ENCODE measurements around the gene SLC30A1.

The SLC30A1 gene

DNA sequence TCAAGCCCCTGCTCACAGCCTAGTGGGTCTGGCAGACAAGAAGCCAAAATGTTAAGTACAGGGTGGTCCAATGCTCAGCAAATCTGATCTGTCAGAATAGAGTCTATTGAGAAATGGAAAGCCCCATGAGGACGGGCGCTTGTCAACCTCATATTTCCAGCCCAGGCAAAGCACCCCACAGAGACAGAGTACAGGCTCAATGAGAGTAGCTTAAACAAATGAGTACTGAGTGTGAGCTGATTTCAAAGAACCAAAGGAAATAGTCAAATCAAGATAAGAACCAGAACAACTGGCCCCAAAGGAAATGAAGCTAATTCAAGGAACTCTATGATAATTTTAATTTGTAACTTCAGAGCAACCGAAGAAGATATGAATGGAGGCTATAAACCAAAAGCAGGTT, 44.6 kb upstream of the SLC30A1 start:
- TF ChIP-seq, protein P1, sequence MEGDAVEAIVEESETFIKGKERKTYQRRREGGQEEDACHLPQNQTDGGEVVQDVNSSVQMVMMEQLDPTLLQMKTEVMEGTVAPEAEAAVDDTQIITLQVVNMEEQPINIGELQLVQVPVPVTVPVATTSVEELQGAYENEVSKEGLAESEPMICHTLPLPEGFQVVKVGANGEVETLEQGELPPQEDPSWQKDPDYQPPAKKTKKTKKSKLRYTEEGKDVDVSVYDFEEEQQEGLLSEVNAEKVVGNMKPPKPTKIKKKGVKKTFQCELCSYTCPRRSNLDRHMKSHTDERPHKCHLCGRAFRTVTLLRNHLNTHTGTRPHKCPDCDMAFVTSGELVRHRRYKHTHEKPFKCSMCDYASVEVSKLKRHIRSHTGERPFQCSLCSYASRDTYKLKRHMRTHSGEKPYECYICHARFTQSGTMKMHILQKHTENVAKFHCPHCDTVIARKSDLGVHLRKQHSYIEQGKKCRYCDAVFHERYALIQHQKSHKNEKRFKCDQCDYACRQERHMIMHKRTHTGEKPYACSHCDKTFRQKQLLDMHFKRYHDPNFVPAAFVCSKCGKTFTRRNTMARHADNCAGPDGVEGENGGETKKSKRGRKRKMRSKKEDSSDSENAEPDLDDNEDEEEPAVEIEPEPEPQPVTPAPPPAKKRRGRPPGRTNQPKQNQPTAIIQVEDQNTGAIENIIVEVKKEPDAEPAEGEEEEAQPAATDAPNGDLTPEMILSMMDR (IDR thresholded peaks at IDR 0.05) = no peak
- DNase-seq = peak in 1 of 2 donors; percentile 19
- Histone ChIP-seq H3K27me3 (no peaks in the 10 kb centered on the region), H3K9me3 (no peaks in the 10 kb centered on the region), H3K36me3 (no peaks in the 10 kb centered on the region), H3K27ac (no peak overlapping the region), H3K4me1 (peaks cover 0 to 4% (median 0%) of the 10 kb centered on the region in 4 donors), H3K4me3 (no peak overlapping the region)
- intact Hi-C loops (cut with DNase I; ENCODE audit: low total_unique reads) = no loop called here

DNA sequence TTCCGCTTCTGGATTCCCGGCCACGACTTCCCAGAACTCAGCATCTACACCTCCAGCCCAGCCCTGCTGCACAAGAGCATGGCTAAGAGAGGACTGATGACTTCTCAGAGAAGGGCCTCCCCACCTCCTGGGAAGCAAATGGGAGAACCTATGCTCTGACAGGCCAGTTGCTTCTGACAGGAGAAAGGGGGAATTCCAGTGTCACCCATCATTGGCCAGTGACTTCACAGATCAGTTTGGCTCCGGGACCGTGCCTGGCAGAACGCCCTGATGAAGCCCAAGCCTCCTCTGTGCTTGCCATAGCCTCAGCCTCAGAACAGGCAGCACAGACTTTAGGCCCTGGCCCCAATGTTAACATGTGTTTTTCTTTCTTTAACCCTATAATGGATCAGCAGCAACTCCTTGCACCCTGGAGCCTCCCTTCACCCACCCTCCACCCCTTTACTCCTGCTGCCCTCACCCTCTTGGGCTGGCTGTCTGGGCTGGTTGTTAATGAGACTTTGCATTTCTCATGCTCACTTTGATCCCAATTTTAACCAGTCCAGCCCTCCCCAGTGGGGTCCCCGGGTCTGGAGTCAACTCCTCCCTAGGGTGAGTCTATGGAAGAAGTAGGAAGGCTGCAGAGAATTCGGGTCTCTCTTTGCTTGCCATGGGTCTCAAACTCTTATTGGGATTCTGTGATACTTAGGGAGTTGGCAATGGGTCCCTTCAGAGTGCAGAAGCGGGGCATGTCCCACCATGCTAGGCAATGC, 42.7 kb upstream of the SLC30A1 start:
- peak in 1 of 2 donors; percentile 60 for DNase-seq
- H3K36me3 ChIP-seq = no peaks in the 10 kb centered on the region
- no peaks in the 10 kb centered on the region for H3K27me3 ChIP-seq

DNA sequence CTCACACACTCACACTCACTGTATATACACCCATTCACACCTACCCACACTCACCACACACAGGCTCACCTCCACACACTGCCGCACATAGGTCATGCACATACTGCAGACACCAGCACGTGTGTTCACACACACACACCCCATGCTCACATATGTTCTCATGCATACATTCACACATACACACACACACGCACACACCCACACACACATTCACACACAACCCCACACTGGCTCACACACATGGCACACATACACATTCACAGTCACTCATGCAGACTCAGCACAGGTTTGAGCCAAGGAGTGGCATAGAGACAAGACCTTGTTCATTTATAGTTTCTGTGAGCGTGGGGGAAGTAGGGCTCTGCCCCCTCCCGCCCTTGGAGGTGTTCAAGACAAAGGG, 41.1 kb upstream of the SLC30A1 start:
- no peaks in the 10 kb centered on the region for H3K27me3 ChIP-seq
- TF ChIP-seq, protein P1 (IDR thresholded peaks at IDR 0.05) = no peak
- intact Hi-C loops (cut with DNase I; ENCODE audit: low total_unique reads) = no loop called here
- peaks cover 0 to 14% (median 13%) of the 10 kb centered on the region in 4 donors for H3K4me1 ChIP-seq
- no peak overlapping the region for H3K4me3 ChIP-seq
- H3K36me3 ChIP-seq = no peaks in the 10 kb centered on the region
- no peak overlapping the region for H3K27ac ChIP-seq
- no peaks in the 10 kb centered on the region for H3K9me3 ChIP-seq
- DNase-seq = peak in 1 of 2 donors; percentile 29

More for the DNA sequence above, 42.7 kb upstream of the SLC30A1 start:
- peaks cover 0 to 9% (median 6%) of the 10 kb centered on the region in 4 donors for H3K4me1 ChIP-seq
- no peak overlapping the region for H3K27ac ChIP-seq
- no peak overlapping the region for H3K4me3 ChIP-seq
- H3K9me3 ChIP-seq = no peaks in the 10 kb centered on the region
- TF ChIP-seq, protein P1 (IDR thresholded peaks at IDR 0.05) = no peak
- intact Hi-C loops (cut with DNase I; ENCODE audit: low total_unique reads) = no loop called here

DNA sequence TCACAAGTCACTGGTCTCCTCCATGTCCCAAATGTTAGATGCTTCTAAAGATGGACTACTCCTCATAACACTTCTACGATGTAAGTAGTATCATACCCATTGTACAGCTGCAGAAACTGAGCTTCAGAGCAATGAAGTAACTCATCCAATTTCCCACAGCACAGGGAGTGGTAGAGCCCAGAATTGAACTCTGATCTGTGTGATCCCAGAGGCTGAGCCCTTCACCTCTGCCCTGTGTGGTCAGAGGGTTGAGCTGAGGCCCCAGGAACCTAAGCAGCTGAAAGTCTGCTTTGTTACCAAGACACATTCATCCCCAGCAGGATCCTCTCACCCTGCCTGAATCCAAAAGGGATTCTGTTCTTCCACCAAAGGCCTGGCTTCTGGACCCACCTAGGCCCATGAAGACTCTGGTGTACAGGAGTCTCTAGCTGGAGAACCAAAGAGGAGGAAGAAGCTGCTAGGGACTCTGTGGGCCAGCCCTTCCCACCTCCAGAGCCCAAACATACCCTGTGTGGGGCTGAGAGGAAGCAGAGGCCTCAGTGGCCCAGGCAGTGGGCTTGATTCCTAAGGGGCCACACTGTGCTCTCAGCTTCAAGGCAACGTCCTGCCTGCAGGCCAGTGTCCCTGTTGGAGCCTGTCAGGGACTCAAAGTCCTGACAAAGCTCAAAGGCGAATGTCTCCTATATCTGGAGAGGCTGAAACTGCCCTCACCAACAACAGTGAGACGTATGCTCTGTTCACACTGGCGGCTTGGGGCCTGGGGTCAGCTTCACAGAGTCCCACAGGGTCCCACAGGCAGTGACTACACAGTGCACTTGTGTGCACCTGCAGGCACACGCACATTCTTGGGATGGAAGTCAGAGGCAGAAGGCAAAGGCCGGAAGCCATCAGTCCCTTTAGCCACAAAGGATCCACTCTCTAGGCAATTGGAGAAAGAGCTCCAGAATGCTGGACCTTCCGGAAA, 40.4 kb upstream of the SLC30A1 start:
- no peak overlapping the region for H3K4me3 ChIP-seq
- H3K36me3 ChIP-seq = no peaks in the 10 kb centered on the region
- no peaks in the 10 kb centered on the region for H3K9me3 ChIP-seq
- no peaks in the 10 kb centered on the region for H3K27me3 ChIP-seq
- intact Hi-C loops (cut with DNase I; ENCODE audit: low total_unique reads) = no loop called here
- no peak for DNase-seq
- TF ChIP-seq, protein P1 (IDR thresholded peaks at IDR 0.05) = no peak
- peaks cover 0 to 15% (median 14%) of the 10 kb centered on the region in 4 donors for H3K4me1 ChIP-seq
- no peak overlapping the region for H3K27ac ChIP-seq

DNA sequence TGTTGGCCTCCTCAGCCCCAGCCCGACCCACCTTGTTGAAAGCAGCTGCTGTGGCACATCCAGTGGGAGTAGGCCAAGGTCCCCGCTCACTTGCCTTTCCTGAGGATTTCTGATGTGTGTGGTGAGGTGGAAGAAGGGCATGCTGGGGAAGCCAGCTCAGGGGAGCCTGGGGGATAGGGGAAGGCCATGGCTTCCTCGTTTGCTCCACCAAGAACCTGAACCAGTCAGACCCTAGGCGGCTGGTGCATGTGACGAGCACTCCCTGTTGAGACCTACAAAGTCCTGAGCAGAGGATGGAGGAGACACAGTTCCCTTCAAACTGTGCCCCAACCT, 38.0 kb upstream of the SLC30A1 start:
- H3K27ac ChIP-seq = peak overlapping the region; percentile 63 to 69
- H3K4me3 ChIP-seq = no peak overlapping the region
- TF ChIP-seq, protein P1 (IDR thresholded peaks at IDR 0.05) = no peak
- DNase-seq = no peak
- peaks cover 0 to 33% (median 26%) of the 10 kb centered on the region in 4 donors for H3K4me1 ChIP-seq
- no peaks in the 10 kb centered on the region for H3K27me3 ChIP-seq
- no peaks in the 10 kb centered on the region for H3K9me3 ChIP-seq
- H3K36me3 ChIP-seq = no peaks in the 10 kb centered on the region
- intact Hi-C loops (cut with DNase I; ENCODE audit: low total_unique reads) = no loop called here
